PC-3 (cell line): ENCODE measurements around the gene RAP1B.

Experiments used
- CTCF ChIP-seq: fragments of 300-600 bp; sonication (generic); conservative IDR thresholded peaks from 2 replicates; pipeline ENCODE4 v1.5.1; 2017; ENCODE audit warnings: antibody characterized with exemption, low read depth, mild to moderate bottlenecking, low read length
- EZH2 ChIP-seq: fragments of 300-600 bp; sonication (generic); IDR thresholded peaks from one replicate; pipeline ENCODE4 v1.6.1; 2017; ENCODE audit warnings: antibody characterized with exemption, mild to moderate bottlenecking, low read length; ENCODE audit not compliant: unreplicated experiment
- EZH2phosphoT487 ChIP-seq: fragments of 300-600 bp; sonication (generic); IDR thresholded peaks from 2 replicates; pipeline ENCODE4 v1.6.1; 2018; ENCODE audit warnings: mild to moderate bottlenecking, antibody characterized with exemption, low read length, borderline replicate concordance

- no peak for TF ChIP-seq EZH2
- TF ChIP-seq CTCF, result no peak
- no peak for TF ChIP-seq EZH2phosphoT487
These were observed 24.7 kb upstream of the RAP1B start for GRCh38 chr12:68585966-68586365.
